ENCODE data around the gene ZBTB1.

GRCh38 chr14:64522591-64523355, 18.2 kb downstream of the ZBTB1 start:
- no peak for TF ChIP-seq POLR2A (IDR thresholded peaks at IDR 0.05)
- TF ChIP-seq CTCF (IDR thresholded peaks at IDR 0.05), result no peak
